GM12878 (cell line): ENCODE results near the gene MRPL33. TPM values are rescaled to one million over a fixed set of nuclear protein-coding genes. Genes with fewer than 3 reads are reported as not detected.

Experiments
- CBX5 ChIP-seq: sonication (generic); IDR thresholded peaks from 2 replicates; pipeline ENCODE4 v1.6.1; 2016; ENCODE audit warnings: low read depth, moderate library complexity, mild to moderate bottlenecking, inconsistent platforms
- CTCF ChIP-seq, 3 experiments: IDR thresholded peaks in 2 of 3; conservative IDR thresholded peaks in 1 of 3; 2 replicates each; pipeline ENCODE4 v1.5.1; 2011; ENCODE audit warnings: low read depth in 3 of 3, low read length in 3 of 3, mild to moderate bottlenecking in 3 of 3, control low read depth in 2 of 3, moderate library complexity in 2 of 3, inconsistent platforms in 1 of 3, mixed read lengths in 1 of 3; ENCODE audit not compliant: control insufficient read depth in 2 of 3, insufficient read depth in 1 of 3; ENCODE audit errors: extremely low read depth in 1 of 3
- HDAC6 ChIP-seq: fragments of 200-600 bp; sonication (generic); IDR thresholded peaks from one replicate; pipeline ENCODE4 v1.8.0; 2017; ENCODE audit warnings: antibody characterized with exemption; ENCODE audit not compliant: unreplicated experiment
- HSF1 ChIP-seq: fragments of 150-350 bp; IDR thresholded peaks from 2 replicates; pipeline ENCODE4 v1.6.1; 2014; ENCODE audit warnings: mild to moderate bottlenecking, low read depth, low read length
- MEF2A ChIP-seq: IDR thresholded peaks from 2 replicates; pipeline ENCODE4 v1.6.1; 2011; ENCODE audit warnings: low read depth, mild to moderate bottlenecking, low read length, moderate library complexity; ENCODE audit not compliant: insufficient read depth
- NFYB ChIP-seq: IDR thresholded peaks from 2 replicates; pipeline ENCODE4 v1.6.1; 2011; ENCODE audit warnings: low read depth, mild to moderate bottlenecking, low read length, improper control_type of control experiment, moderate library complexity; ENCODE audit not compliant: insufficient read depth
- RAD21 ChIP-seq: IDR thresholded peaks from 2 replicates; pipeline ENCODE4 v1.6.1; 2011; ENCODE audit warnings: mild to moderate bottlenecking, low read depth, low read length, moderate library complexity; ENCODE audit not compliant: insufficient read depth
- STAT3 ChIP-seq: IDR thresholded peaks from 2 replicates; pipeline ENCODE4 v1.6.1; 2011; ENCODE audit warnings: low read depth, low read length, improper control_type of control experiment
- SUPT20H ChIP-seq: IDR thresholded peaks from 2 replicates; pipeline ENCODE4 v1.6.1; 2011; ENCODE audit warnings: low read depth, mild to moderate bottlenecking, low read length, moderate library complexity, borderline replicate concordance; ENCODE audit not compliant: control insufficient read depth
- TAF1 ChIP-seq: IDR thresholded peaks from 2 replicates; pipeline ENCODE4 v1.6.1; 2011; ENCODE audit warnings: mild to moderate bottlenecking, low read depth, low read length, borderline replicate concordance
- TCF12 ChIP-seq: IDR thresholded peaks from 2 replicates; pipeline ENCODE4 v1.6.1; 2011; ENCODE audit warnings: low read depth, mild to moderate bottlenecking, low read length
- polyA plus RNA-seq, 11 experiments: library from polyadenylated mRNA; depleted of rRNA in 4 of 11; unstranded in 6 of 11; stranded (reverse) in 5 of 11; fragments of >200 nt; fragmentation: Nextera tagmentation in 4 of 11; fragmentation: Illumina TruSeq in 1 of 11; extraction: Ambion mirVana in 4 of 11; extraction: Trizol in 1 of 11; gene quantifications; 1 replicate in 1 of 11; 2 replicates in 10 of 11; pipeline versions ENCODE4 v1.2.1 to v1.2.3, GENCODE V29; 2011 to 2016; ENCODE audit warnings: inconsistent platforms in 2 of 11, missing spikeins in 2 of 11, low read depth in 1 of 11
- total RNA-seq, 4 experiments: library from RNA; depleted of rRNA in 3 of 4; stranded (reverse); fragments of >200 nt in 3 of 4; fragmentation: Illumina TruSeq in 1 of 4; extraction: Trizol in 1 of 4; gene quantifications; 2 replicates each; pipeline versions ENCODE4 v1.2.1 to v1.2.3, GENCODE V29; 2013 to 2021
- TF ChIP-seq, protein P1 (sequence below): IDR thresholded peaks from 2 replicates; pipeline ENCODE4 v1.6.1; 2012; ENCODE audit warnings: low read depth, low read length, improper control_type of control experiment

The MRPL33 gene
- total and polyA plus RNA-seq, 10 of the 15 experiments (the other 5 are each of a cell fraction or from before 2014, with no cell fraction given) = 50.1 to 318 (median 160) TPM

GRCh38 chr2:27754138-27754588 is 17.4 kb upstream of the MRPL33 start (continued):
- peak; percentile 97 for TF ChIP-seq RAD21
- no peak for TF ChIP-seq SUPT20H
- peak; percentile 87 to 89 (median 87) for TF ChIP-seq CTCF (IDR thresholded peaks at IDR 0.05 in 2 of 3, conservative IDR thresholded peaks at IDR 0.05 in 1 of 3; ENCODE audit: control insufficient read depth in 2 of 3, extremely low read depth in 1 of 3, insufficient read depth in 1 of 3, low read depth in 3 of 3, low read length in 3 of 3)
- no peak for TF ChIP-seq CBX5
- TF ChIP-seq MEF2A = no peak
- TF ChIP-seq TAF1 = no peak
- TF ChIP-seq, protein P1, sequence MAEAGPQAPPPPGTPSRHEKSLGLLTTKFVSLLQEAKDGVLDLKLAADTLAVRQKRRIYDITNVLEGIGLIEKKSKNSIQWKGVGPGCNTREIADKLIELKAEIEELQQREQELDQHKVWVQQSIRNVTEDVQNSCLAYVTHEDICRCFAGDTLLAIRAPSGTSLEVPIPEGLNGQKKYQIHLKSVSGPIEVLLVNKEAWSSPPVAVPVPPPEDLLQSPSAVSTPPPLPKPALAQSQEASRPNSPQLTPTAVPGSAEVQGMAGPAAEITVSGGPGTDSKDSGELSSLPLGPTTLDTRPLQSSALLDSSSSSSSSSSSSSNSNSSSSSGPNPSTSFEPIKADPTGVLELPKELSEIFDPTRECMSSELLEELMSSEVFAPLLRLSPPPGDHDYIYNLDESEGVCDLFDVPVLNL = no peak
- TF ChIP-seq HDAC6 = no peak
- TF ChIP-seq HSF1 = no peak
- 0 out of 2 replicates have a peak, but pooled peaks have one; percentile 8 for TF ChIP-seq TCF12
- no peak for TF ChIP-seq NFYB
- TF ChIP-seq STAT3 = no peak
